Mucosa of stomach (tissue), 1 donor: ENCODE results near the gene FILIP1L.

Experiments
- H3K27me3 ChIP-seq: one replicate; pipeline ENCODE4 v1.7.0; 2013; ENCODE audit warnings: mild to moderate bottlenecking, low read length; ENCODE audit not compliant: control insufficient read depth, insufficient read depth
- H3K36me3 ChIP-seq: one replicate; pipeline ENCODE4 v1.7.0; 2013; ENCODE audit warnings: low read length; ENCODE audit not compliant: control insufficient read depth, insufficient read depth
- H3K4me1 ChIP-seq: one replicate; pipeline ENCODE4 v1.7.0; 2013; ENCODE audit warnings: mild to moderate bottlenecking, low read length; ENCODE audit not compliant: control insufficient read depth, insufficient read depth
- H3K4me3 ChIP-seq: one replicate; pipeline ENCODE4 v1.7.0; 2013; ENCODE audit warnings: low read length
- H3K9ac ChIP-seq: one replicate; pipeline ENCODE4 v1.7.0; 2013; ENCODE audit warnings: mild to moderate bottlenecking, low read length, moderate library complexity
- H3K9me3 ChIP-seq: one replicate; pipeline ENCODE4 v1.7.0; 2013; ENCODE audit warnings: mild to moderate bottlenecking, low read length, moderate library complexity; ENCODE audit not compliant: control insufficient read depth
- donor health status: Pancreatic carcinoma.

Gene FILIP1L

GRCh38 chr3:100114413-100115030 lies at the start of gene FILIP1L:
Gene FILIP1L (minus strand): TSS chr3:100114501.
- Histone ChIP-seq H3K36me3 (no peaks in the 10 kb centered on the region), H3K4me3 (no peak within 1 kb of the TSS), H3K9me3 (no peaks in the 10 kb centered on the region), H3K9ac (no peak within 1 kb of the TSS), H3K27me3 (no peaks in the 10 kb centered on the region), H3K4me1 (no peaks in the 10 kb centered on the region)

- Histone ChIP-seq H3K9ac (no peak overlapping the region), H3K4me1 (no peaks in the 10 kb centered on the region), H3K27me3 (no peaks in the 10 kb centered on the region), H3K36me3 (no peaks in the 10 kb centered on the region), H3K4me3 (no peak overlapping the region), H3K9me3 (no peaks in the 10 kb centered on the region)
Observed at GRCh38 chr3:100163787-100164186, 49.5 kb upstream of the FILIP1L start.

- no peaks in the 10 kb centered on the region for H3K4me1 ChIP-seq
- H3K9me3 ChIP-seq: no peaks in the 10 kb centered on the region
- H3K36me3 ChIP-seq: no peaks in the 10 kb centered on the region
- no peaks in the 10 kb centered on the region for H3K27me3 ChIP-seq
- H3K9ac ChIP-seq: no peak overlapping the region
- H3K4me3 ChIP-seq: no peak overlapping the region
Observed at GRCh38 chr3:100160521-100160920, 46.2 kb upstream of the FILIP1L start.

GRCh38 chr3:100159331-100160153 lies 45.2 kb upstream of the FILIP1L start:
- Histone ChIP-seq H3K27me3 (no peaks in the 10 kb centered on the region), H3K4me3 (no peak overlapping the region)

GRCh38 chr3:100158918-100159330 lies 44.6 kb upstream of the FILIP1L start:
- H3K9me3 ChIP-seq: no peaks in the 10 kb centered on the region
- no peak overlapping the region for H3K9ac ChIP-seq
- H3K4me3 ChIP-seq: no peak overlapping the region
- H3K36me3 ChIP-seq: no peaks in the 10 kb centered on the region
- H3K4me1 ChIP-seq: no peaks in the 10 kb centered on the region
- no peaks in the 10 kb centered on the region for H3K27me3 ChIP-seq

More at GRCh38 chr3:100159331-100160153, 45.2 kb upstream of the FILIP1L start:
- H3K4me1 ChIP-seq: no peaks in the 10 kb centered on the region
- no peaks in the 10 kb centered on the region for H3K36me3 ChIP-seq
- no peak overlapping the region for H3K9ac ChIP-seq
- H3K9me3 ChIP-seq: no peaks in the 10 kb centered on the region

- no peak overlapping the region for H3K9ac ChIP-seq
- no peaks in the 10 kb centered on the region for H3K36me3 ChIP-seq
- H3K27me3 ChIP-seq: no peaks in the 10 kb centered on the region
- no peak overlapping the region for H3K4me3 ChIP-seq
- H3K4me1 ChIP-seq: no peaks in the 10 kb centered on the region
- H3K9me3 ChIP-seq: no peaks in the 10 kb centered on the region
Observed at GRCh38 chr3:100157685-100158084, 43.4 kb upstream of the FILIP1L start.

- no peaks in the 10 kb centered on the region for H3K9me3 ChIP-seq
- no peaks in the 10 kb centered on the region for H3K36me3 ChIP-seq
- no peak overlapping the region for H3K9ac ChIP-seq
Observed at GRCh38 chr3:100155590-100155989, 41.3 kb upstream of the FILIP1L start.

GRCh38 chr3:100155128-100155527 lies 40.8 kb upstream of the FILIP1L start:
- Histone ChIP-seq H3K4me3 (no peak overlapping the region), H3K9me3 (no peaks in the 10 kb centered on the region), H3K36me3 (no peaks in the 10 kb centered on the region), H3K9ac (no peak overlapping the region), H3K4me1 (no peaks in the 10 kb centered on the region), H3K27me3 (no peaks in the 10 kb centered on the region)

More at GRCh38 chr3:100155590-100155989, 41.3 kb upstream of the FILIP1L start:
- Histone ChIP-seq H3K27me3 (no peaks in the 10 kb centered on the region), H3K4me1 (no peaks in the 10 kb centered on the region), H3K4me3 (no peak overlapping the region)

GRCh38 chr3:100154171-100154570 lies 39.9 kb upstream of the FILIP1L start:
- no peaks in the 10 kb centered on the region for H3K9me3 ChIP-seq
- no peak overlapping the region for H3K9ac ChIP-seq
- H3K4me3 ChIP-seq: no peak overlapping the region
- peaks cover 7% of the 10 kb centered on the region for H3K4me1 ChIP-seq
- H3K36me3 ChIP-seq: no peaks in the 10 kb centered on the region
- no peaks in the 10 kb centered on the region for H3K27me3 ChIP-seq

- no peaks in the 10 kb centered on the region for H3K27me3 ChIP-seq
- no peaks in the 10 kb centered on the region for H3K36me3 ChIP-seq
- H3K9ac ChIP-seq: no peak overlapping the region
- no peak overlapping the region for H3K4me3 ChIP-seq
- no peaks in the 10 kb centered on the region for H3K9me3 ChIP-seq
- H3K4me1 ChIP-seq: peaks cover 12% of the 10 kb centered on the region
Observed at GRCh38 chr3:100151024-100151707, 36.9 kb upstream of the FILIP1L start.

- no peaks in the 10 kb centered on the region for H3K27me3 ChIP-seq
- peaks cover 12% of the 10 kb centered on the region for H3K4me1 ChIP-seq
- no peaks in the 10 kb centered on the region for H3K36me3 ChIP-seq
- H3K9ac ChIP-seq: no peak overlapping the region
- H3K9me3 ChIP-seq: no peaks in the 10 kb centered on the region
- H3K4me3 ChIP-seq: no peak overlapping the region
Observed at GRCh38 chr3:100150473-100150872, 36.2 kb upstream of the FILIP1L start.
